Astrocyte (in vitro differentiated cells and primary cell): ENCODE measurements around the gene NUBP1. TPM values are rescaled to one million over a fixed set of nuclear protein-coding genes. Genes with fewer than 3 reads are reported as not detected.

Experiments used
- DNase-seq: peaks from one replicate; pipeline ENCODE4 v3.0.0-alpha.2; 2010; ENCODE audit warnings: low read depth
- FAIRE-seq: peaks from 2 replicates; lab custom pipeline; 2011; peaks lifted over from hg19 to GRCh38; lab: Jason Lieb, UNC
- H2AFZ ChIP-seq: 2 replicates; pipeline ENCODE4 v1.6.0; 2012; ENCODE audit warnings: low read depth, low read length, inconsistent platforms
- H3K27ac ChIP-seq: 2 replicates; pipeline ENCODE4 v1.5.1; 2011; ENCODE audit warnings: low read depth, low read length, inconsistent platforms
- H3K27me3 ChIP-seq: 2 replicates; pipeline ENCODE4 v1.6.0; 2011; ENCODE audit warnings: low read length, inconsistent platforms; ENCODE audit not compliant: insufficient read depth
- H3K36me3 ChIP-seq: 2 replicates; pipeline ENCODE4 v1.5.1; 2011; ENCODE audit warnings: low read length, inconsistent platforms; ENCODE audit not compliant: insufficient read depth
- H3K4me1 ChIP-seq: 2 replicates; pipeline ENCODE4 v1.5.1; 2011; ENCODE audit warnings: low read length, inconsistent platforms; ENCODE audit not compliant: insufficient read depth
- H3K4me2 ChIP-seq: 2 replicates; pipeline ENCODE4 v1.6.0; 2012; ENCODE audit warnings: low read length, inconsistent platforms
- H3K4me3 ChIP-seq: 2 replicates; pipeline ENCODE4 v1.5.1; 2011; ENCODE audit warnings: low read depth, mild to moderate bottlenecking, low read length, inconsistent platforms; ENCODE audit not compliant: insufficient read depth
- H3K79me2 ChIP-seq: 2 replicates; pipeline ENCODE4 v1.6.0; 2012; ENCODE audit warnings: mild to moderate bottlenecking, low read length, inconsistent platforms; ENCODE audit not compliant: insufficient read depth
- H3K9ac ChIP-seq: 2 replicates; pipeline ENCODE4 v1.6.0; 2012; ENCODE audit warnings: mild to moderate bottlenecking, low read length, inconsistent platforms
- H3K9me3 ChIP-seq: 2 replicates; pipeline ENCODE4 v1.5.1; 2012; ENCODE audit warnings: low read depth, mild to moderate bottlenecking, low read length, inconsistent platforms; ENCODE audit not compliant: insufficient read depth
- H4K20me1 ChIP-seq: 2 replicates; pipeline ENCODE4 v1.6.0; 2012; ENCODE audit warnings: low read length, inconsistent platforms; ENCODE audit not compliant: insufficient read depth
- H3K27ac Mint-ChIP-seq: one replicate; pipeline ENCODE4 v1.8.0; 2021; ENCODE audit warnings: mild to moderate bottlenecking, mixed read lengths; ENCODE audit not compliant: unreplicated experiment
- H3K27me3 Mint-ChIP-seq: one replicate; pipeline ENCODE4 v1.8.0; 2021; ENCODE audit warnings: low read depth, mixed read lengths; ENCODE audit not compliant: unreplicated experiment
- H3K36me3 Mint-ChIP-seq: one replicate; pipeline ENCODE4 v1.8.0; 2021; ENCODE audit warnings: low read depth, mixed read lengths; ENCODE audit not compliant: unreplicated experiment
- H3K4me1 Mint-ChIP-seq: one replicate; pipeline ENCODE4 v1.8.0; 2021; ENCODE audit warnings: low read depth, mixed read lengths; ENCODE audit not compliant: unreplicated experiment
- H3K4me3 Mint-ChIP-seq: one replicate; pipeline ENCODE4 v1.8.0; 2021; ENCODE audit warnings: mild to moderate bottlenecking, moderate library complexity, mixed read lengths; ENCODE audit not compliant: unreplicated experiment
- H3K9me3 Mint-ChIP-seq: one replicate; pipeline ENCODE4 v1.8.0; 2021; ENCODE audit warnings: mild to moderate bottlenecking, mixed read lengths; ENCODE audit not compliant: unreplicated experiment
- CTCF ChIP-seq: IDR thresholded peaks from 2 replicates; pipeline ENCODE4 v1.5.1; 2011; ENCODE audit warnings: low read depth, mild to moderate bottlenecking, inconsistent platforms, low read length, moderate library complexity; ENCODE audit not compliant: insufficient read depth
- EZH2 ChIP-seq: IDR thresholded peaks from 2 replicates; pipeline ENCODE4 v1.6.1; 2012; ENCODE audit warnings: mild to moderate bottlenecking, low read length, inconsistent platforms; ENCODE audit not compliant: insufficient read depth
- total RNA-seq: library from RNA; stranded (reverse); gene quantifications from 2 replicates; pipeline ENCODE4 v1.2.1, GENCODE V29; 2021

NUBP1 gene
- total RNA-seq, 1 donor from 2014 or later, result 17.4 TPM

GRCh38 chr16:10762336-10763016, 18.8 kb downstream of the NUBP1 start:
- H3K27ac Mint-ChIP-seq, result no peak overlapping the region
- no peak overlapping the region for H3K4me3 Mint-ChIP-seq

GRCh38 chr16:10763456-10763855, 19.8 kb downstream of the NUBP1 start:
- Histone ChIP-seq H3K27me3 (no peaks in the 10 kb centered on the region), H3K9ac (no peak overlapping the region), H3K79me2 (no peaks in the 10 kb centered on the region), H3K36me3 (peaks cover 8% of the 10 kb centered on the region), H3K4me3 (no peak overlapping the region), H3K9me3 (no peaks in the 10 kb centered on the region), H3K4me1 (no peaks in the 10 kb centered on the region), H4K20me1 (no peaks in the 10 kb centered on the region), H2AFZ (no peak overlapping the region), H3K27ac (no peak overlapping the region), H3K4me2 (no peak overlapping the region)
- Mint-ChIP-seq H3K36me3 (peaks cover 20% of the 10 kb centered on the region), H3K4me3 (no peak overlapping the region), H3K9me3 (no peaks in the 10 kb centered on the region), H3K4me1 (no peaks in the 10 kb centered on the region), H3K27ac (peak overlapping the region; percentile 34), H3K27me3 (no peaks in the 10 kb centered on the region)
- FAIRE-seq (no peak), DNase-seq (no peak)
- no peak for TF ChIP-seq EZH2

More at GRCh38 chr16:10762336-10763016, 18.8 kb downstream of the NUBP1 start:
- H4K20me1 ChIP-seq, result no peaks in the 10 kb centered on the region
- DNase-seq (no peak), FAIRE-seq (no peak)
- no peak overlapping the region for H3K27ac ChIP-seq
- no peak overlapping the region for H3K4me2 ChIP-seq
- H3K4me1 ChIP-seq, result no peaks in the 10 kb centered on the region
- Mint-ChIP-seq H3K9me3 (no peaks in the 10 kb centered on the region), H3K36me3 (peaks cover 20% of the 10 kb centered on the region), H3K27me3 (no peaks in the 10 kb centered on the region), H3K4me1 (no peaks in the 10 kb centered on the region)
- H3K9ac ChIP-seq, result no peak overlapping the region
- no peak overlapping the region for H3K4me3 ChIP-seq
- H3K36me3 ChIP-seq, result peaks cover 15% of the 10 kb centered on the region
- no peaks in the 10 kb centered on the region for H3K79me2 ChIP-seq
- no peak overlapping the region for H2AFZ ChIP-seq
- no peaks in the 10 kb centered on the region for H3K27me3 ChIP-seq
- H3K9me3 ChIP-seq, result no peaks in the 10 kb centered on the region
- no peak for TF ChIP-seq EZH2
- no peak for TF ChIP-seq CTCF

GRCh38 chr16:10765772-10766171, 22.1 kb downstream of the NUBP1 start:
- no peak for FAIRE-seq
- Histone ChIP-seq H3K27ac (no peak overlapping the region), H3K4me2 (no peak overlapping the region), H3K4me3 (no peak overlapping the region), H3K79me2 (no peaks in the 10 kb centered on the region), H2AFZ (no peak overlapping the region), H3K4me1 (no peaks in the 10 kb centered on the region), H3K9me3 (no peaks in the 10 kb centered on the region), H3K36me3 (peaks cover 5% of the 10 kb centered on the region), H3K27me3 (no peaks in the 10 kb centered on the region), H3K9ac (no peak overlapping the region), H4K20me1 (no peaks in the 10 kb centered on the region)
- Mint-ChIP-seq H3K4me3 (no peak overlapping the region), H3K9me3 (no peaks in the 10 kb centered on the region), H3K27me3 (no peaks in the 10 kb centered on the region), H3K4me1 (no peaks in the 10 kb centered on the region), H3K36me3 (peaks cover 24% of the 10 kb centered on the region), H3K27ac (no peak overlapping the region)
- DNase-seq, result no peak
- TF ChIP-seq CTCF (no peak), EZH2 (no peak)
